Lower lobe of right lung (tissue), 2 donors: Measurements from ENCODE around the gene KCNH5. TPM values are rescaled to one million over a fixed set of nuclear protein-coding genes. Genes with fewer than 3 reads are reported as not detected.

ENCODE experiments used
- ATAC-seq, 2 donors: fragments of 200-7000 bp; cut with Tn5 transposase; one replicate each; pipeline ENCODE4 v1.9.1; 2020 to 2022; ENCODE audit warnings: mild to moderate bottlenecking in 2 of 2, moderate library complexity in 2 of 2
- DNase-seq: peaks from one replicate; pipeline ENCODE4 v3.0.0-alpha.2; 2020
- H3K27ac ChIP-seq: fragments of 200-600 bp; one replicate; pipeline ENCODE4 v1.8.0; 2022
- H3K27me3 ChIP-seq: fragments of 200-600 bp; one replicate; pipeline ENCODE4 v1.8.0; 2022; ENCODE audit warnings: low read depth
- H3K36me3 ChIP-seq: fragments of 200-600 bp; one replicate; pipeline ENCODE4 v1.8.0; 2022; ENCODE audit warnings: mild to moderate bottlenecking
- H3K4me1 ChIP-seq: fragments of 200-600 bp; one replicate; pipeline ENCODE4 v1.8.0; 2022
- H3K4me3 ChIP-seq: fragments of 200-600 bp; one replicate; pipeline ENCODE4 v1.8.0; 2022; ENCODE audit warnings: mild to moderate bottlenecking
- H3K9me3 ChIP-seq: fragments of 200-600 bp; one replicate; pipeline ENCODE4 v1.8.0; 2022
- CTCF ChIP-seq: fragments of 200-600 bp; IDR thresholded peaks from one replicate; pipeline ENCODE4 v1.8.0; 2022; ENCODE audit warnings: antibody characterized with exemption, mild to moderate bottlenecking
- intact Hi-C: fragments of 100-400 bp; cut with DNase I; formaldehyde crosslinking; loops from one replicate; pipeline ENCODE4 v1.11.0; 2022
- total RNA-seq: library from RNA; stranded (reverse); fragmentation: NEBNext Ultra II Directional; extraction: Animal tissue kit (Norgen Biotek cat#: 25700); gene quantifications from one replicate; pipeline ENCODE4 v1.2.1, GENCODE V29; 2021
- donor health status: DM: no; HTN: yes; CAD: no; lungs with severe emphysema.

KCNH5 gene
- total RNA-seq, 1 donor from 2014 or later, result not detected

- DNase-seq, result no peak
- H3K4me3 ChIP-seq, result no peak overlapping the region
- intact Hi-C loops, result no loop called here
These were observed 310.4 kb downstream of the KCNH5 start for GRCh38 chr14:62734831-62735230.

GRCh38 chr14:62722406-62722805, 322.9 kb downstream of the KCNH5 start:
- Histone ChIP-seq H3K4me3 (no peak overlapping the region), H3K4me1 (no peaks in the 10 kb centered on the region), H3K36me3 (no peaks in the 10 kb centered on the region), H3K27me3 (no peaks in the 10 kb centered on the region), H3K27ac (no peak overlapping the region), H3K9me3 (no peaks in the 10 kb centered on the region)
- no peak for ATAC-seq
- no peak for DNase-seq
- intact Hi-C loops, result no loop called here
- no peak for TF ChIP-seq CTCF

More at GRCh38 chr14:62734831-62735230, 310.4 kb downstream of the KCNH5 start:
- Histone ChIP-seq H3K27me3 (no peaks in the 10 kb centered on the region), H3K4me1 (no peaks in the 10 kb centered on the region), H3K36me3 (no peaks in the 10 kb centered on the region), H3K9me3 (no peaks in the 10 kb centered on the region), H3K27ac (no peak overlapping the region)
- ATAC-seq, result no peak
- TF ChIP-seq CTCF, result no peak

GRCh38 chr14:62718629-62719028, 326.6 kb downstream of the KCNH5 start:
- H3K27ac ChIP-seq, result no peak overlapping the region
- H3K9me3 ChIP-seq, result no peaks in the 10 kb centered on the region
- no peaks in the 10 kb centered on the region for H3K27me3 ChIP-seq
- DNase-seq (no peak), ATAC-seq (no peak)
- H3K4me3 ChIP-seq, result no peak overlapping the region
- intact Hi-C loops, result no loop called here
- no peaks in the 10 kb centered on the region for H3K4me1 ChIP-seq
- H3K36me3 ChIP-seq, result no peaks in the 10 kb centered on the region
- TF ChIP-seq CTCF, result no peak

GRCh38 chr14:62711351-62712023, 333.8 kb downstream of the KCNH5 start:
- Histone ChIP-seq H3K9me3 (no peaks in the 10 kb centered on the region), H3K36me3 (no peaks in the 10 kb centered on the region), H3K4me3 (no peak overlapping the region), H3K4me1 (no peaks in the 10 kb centered on the region), H3K27ac (no peak overlapping the region), H3K27me3 (no peaks in the 10 kb centered on the region)
- DNase-seq (no peak), ATAC-seq (no peak)
- intact Hi-C loops, result no loop called here
- no peak for TF ChIP-seq CTCF

- intact Hi-C loops, result no loop called here
- H3K27ac ChIP-seq, result no peak overlapping the region
These were observed 334.4 kb downstream of the KCNH5 start for GRCh38 chr14:62710811-62711210.

More at GRCh38 chr14:62710811-62711210, 334.4 kb downstream of the KCNH5 start:
- Histone ChIP-seq H3K36me3 (no peaks in the 10 kb centered on the region), H3K27me3 (no peaks in the 10 kb centered on the region), H3K4me3 (no peak overlapping the region), H3K9me3 (no peaks in the 10 kb centered on the region), H3K4me1 (no peaks in the 10 kb centered on the region)
- no peak for TF ChIP-seq CTCF
- no peak for ATAC-seq
- no peak for DNase-seq
